T47D (cell line): ENCODE data around the gene DLX3.
"Not testable (repeated sequence)": the region's sequence is repeated elsewhere in the genome, so short reads cannot be mapped to it uniquely, and the experiment has no call there.

Experiments used
- DNase-seq, 2 experiments: peaks; one replicate each; pipeline versions ENCODE4 v3.0.0 to v3.0.0-alpha.2; 2011 to 2012; ENCODE audit warnings: low read depth in 1 of 2, low spot score in 1 of 2
- JUND ChIP-seq: IDR thresholded peaks from 2 replicates; pipeline ENCODE4 v1.6.1; 2012; ENCODE audit warnings: low read depth
- in situ Hi-C: cut with HindIII; loops from 2 replicates; pipeline ENCODE4 v1.10.0; 2016; ENCODE audit warnings: low sequenced_read_pairs, low pct_unique_long_range_greater_than_20kb

DLX3 gene

GRCh38 chr17:49995055-49995738 lies at the start of gene DLX3:
Gene DLX3 (minus strand): TSS chr17:49995224. CDS start chr17:49994998, 226 bp downstream.
- peak; percentile 97 to 98 for DNase-seq
- in situ Hi-C loops = no loop called here
- TF ChIP-seq JUND = no peak

- in situ Hi-C loops = no loop called here
- TF ChIP-seq JUND = no peak
- DNase-seq = no peak
These were observed 49.5 kb upstream of the DLX3 start for GRCh38 chr17:50044483-50044882.

GRCh38 chr17:50043290-50044148 lies 48.5 kb upstream of the DLX3 start:
- no peak for DNase-seq
- in situ Hi-C loops = no loop called here
- no peak for TF ChIP-seq JUND

- in situ Hi-C loops = no loop called here
- TF ChIP-seq JUND = no peak
These were observed 47.2 kb upstream of the DLX3 start for GRCh38 chr17:50042211-50042610.

GRCh38 chr17:50040496-50040895 lies 45.5 kb upstream of the DLX3 start:
- in situ Hi-C loops, DNase-seq: not testable (repeated sequence)

More at GRCh38 chr17:50042211-50042610, 47.2 kb upstream of the DLX3 start:
- no peak for DNase-seq

GRCh38 chr17:50039058-50039457 lies 44.0 kb upstream of the DLX3 start:
- TF ChIP-seq JUND = no peak
- DNase-seq = no peak
- in situ Hi-C loops = no loop called here

- TF ChIP-seq JUND = no peak
- in situ Hi-C loops = no loop called here
- DNase-seq = no peak
These were observed 42.5 kb upstream of the DLX3 start for GRCh38 chr17:50037321-50038107.

- no peak for TF ChIP-seq JUND
- DNase-seq = no peak
- in situ Hi-C loops = no loop called here
These were observed 41.6 kb upstream of the DLX3 start for GRCh38 chr17:50036455-50037261.

- DNase-seq = no peak
- TF ChIP-seq JUND = no peak
- in situ Hi-C loops = no loop called here
These were observed 40.9 kb upstream of the DLX3 start for GRCh38 chr17:50035945-50036344.

GRCh38 chr17:50035421-50035879 lies 40.4 kb upstream of the DLX3 start:
- in situ Hi-C loops = no loop called here
- no peak for DNase-seq
- TF ChIP-seq JUND = no peak

- in situ Hi-C loops = no loop called here
- no peak for TF ChIP-seq JUND
- DNase-seq = no peak
These were observed 39.7 kb upstream of the DLX3 start for GRCh38 chr17:50034498-50035364.
